Lower leg skin (tissue), 4 donors: Measurements from ENCODE around the gene MS4A4E. TPM values are rescaled to one million over a fixed set of nuclear protein-coding genes. Genes with fewer than 3 reads are reported as not detected.
A peak's percentile ranks its signal among the peaks of the same experiment; 100 is the strongest.

Experiments used
- DNase-seq, 2 donors: peaks; one replicate each; pipeline ENCODE4 v3.0.0-alpha.2; 2019; ENCODE audit warnings: low spot score in 2 of 2
- H3K4me3 ChIP-seq: fragments of 200-600 bp; sonication (generic); 2 replicates; pipeline ENCODE4 v1.5.1; 2017; ENCODE audit warnings: mild to moderate bottlenecking, low read depth; ENCODE audit not compliant: poor library complexity, severe bottlenecking
- POLR2A ChIP-seq, 2 donors: fragments of 450-650 bp; IDR thresholded peaks; one replicate each; pipeline ENCODE4 v1.6.1; 2016 to 2017; ENCODE audit warnings: antibody characterized with exemption in 2 of 2, mild to moderate bottlenecking in 1 of 2, moderate library complexity in 1 of 2
- WGBS, 2 donors: methylation state at CpG; one replicate each; pipeline ENCODE4 v1.1.5; 2018; 5-methylcytosine and 5-hydroxymethylcytosine counted together
- intact Hi-C: fragments of 100-400 bp; cut with DNase I; formaldehyde crosslinking; loops from one replicate; pipeline ENCODE4 v1.15.0; 2023; ENCODE audit warnings: low total_unique reads
- total RNA-seq, 4 donors: library from RNA; depleted of rRNA; stranded (reverse); fragments of >200 nt; gene quantifications; one replicate each; pipeline ENCODE4 v1.1.0, GENCODE V29; 2016
- TF ChIP-seq, protein P1 (sequence below), 3 donors: fragments of 450-650 bp; IDR thresholded peaks; one replicate each; pipeline ENCODE4 v1.5.1; 2016; ENCODE audit warnings: antibody characterized with exemption in 3 of 3, mild to moderate bottlenecking in 3 of 3, moderate library complexity in 2 of 3

MS4A4E gene
- total RNA-seq, 4 donors from 2014 or later: 0.25 to 1.6 (median 1.4) TPM

DNA sequence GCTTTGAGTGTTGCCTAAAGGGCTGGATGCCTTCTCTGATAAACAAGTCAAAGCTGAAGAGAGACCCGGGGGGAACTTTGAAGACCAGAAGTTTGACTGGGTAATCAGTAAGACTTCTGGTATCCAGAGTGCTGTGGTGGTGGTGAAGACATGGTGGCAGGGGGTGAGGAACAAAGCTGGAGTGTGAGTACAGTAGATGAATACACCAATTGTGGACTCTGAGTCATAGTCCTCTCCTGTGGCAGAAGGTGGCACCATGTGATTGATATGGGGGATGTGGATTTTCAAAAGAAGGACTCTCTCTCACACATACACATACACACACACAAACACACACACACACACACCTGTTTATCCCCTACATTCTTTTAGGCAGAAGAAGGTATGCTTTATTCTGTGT lies 72.4 kb downstream of the MS4A4E start:
- intact Hi-C loops: no loop called here
- WGBS, 2 donors: 95% methylated on average over 1 of the region's 1 CpG
- TF ChIP-seq, protein P1, sequence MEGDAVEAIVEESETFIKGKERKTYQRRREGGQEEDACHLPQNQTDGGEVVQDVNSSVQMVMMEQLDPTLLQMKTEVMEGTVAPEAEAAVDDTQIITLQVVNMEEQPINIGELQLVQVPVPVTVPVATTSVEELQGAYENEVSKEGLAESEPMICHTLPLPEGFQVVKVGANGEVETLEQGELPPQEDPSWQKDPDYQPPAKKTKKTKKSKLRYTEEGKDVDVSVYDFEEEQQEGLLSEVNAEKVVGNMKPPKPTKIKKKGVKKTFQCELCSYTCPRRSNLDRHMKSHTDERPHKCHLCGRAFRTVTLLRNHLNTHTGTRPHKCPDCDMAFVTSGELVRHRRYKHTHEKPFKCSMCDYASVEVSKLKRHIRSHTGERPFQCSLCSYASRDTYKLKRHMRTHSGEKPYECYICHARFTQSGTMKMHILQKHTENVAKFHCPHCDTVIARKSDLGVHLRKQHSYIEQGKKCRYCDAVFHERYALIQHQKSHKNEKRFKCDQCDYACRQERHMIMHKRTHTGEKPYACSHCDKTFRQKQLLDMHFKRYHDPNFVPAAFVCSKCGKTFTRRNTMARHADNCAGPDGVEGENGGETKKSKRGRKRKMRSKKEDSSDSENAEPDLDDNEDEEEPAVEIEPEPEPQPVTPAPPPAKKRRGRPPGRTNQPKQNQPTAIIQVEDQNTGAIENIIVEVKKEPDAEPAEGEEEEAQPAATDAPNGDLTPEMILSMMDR (IDR thresholded peaks at IDR 0.05): no peak
- no peak for TF ChIP-seq POLR2A (IDR thresholded peaks at IDR 0.05)
- no peak overlapping the region for H3K4me3 ChIP-seq
- DNase-seq: no peak

DNA sequence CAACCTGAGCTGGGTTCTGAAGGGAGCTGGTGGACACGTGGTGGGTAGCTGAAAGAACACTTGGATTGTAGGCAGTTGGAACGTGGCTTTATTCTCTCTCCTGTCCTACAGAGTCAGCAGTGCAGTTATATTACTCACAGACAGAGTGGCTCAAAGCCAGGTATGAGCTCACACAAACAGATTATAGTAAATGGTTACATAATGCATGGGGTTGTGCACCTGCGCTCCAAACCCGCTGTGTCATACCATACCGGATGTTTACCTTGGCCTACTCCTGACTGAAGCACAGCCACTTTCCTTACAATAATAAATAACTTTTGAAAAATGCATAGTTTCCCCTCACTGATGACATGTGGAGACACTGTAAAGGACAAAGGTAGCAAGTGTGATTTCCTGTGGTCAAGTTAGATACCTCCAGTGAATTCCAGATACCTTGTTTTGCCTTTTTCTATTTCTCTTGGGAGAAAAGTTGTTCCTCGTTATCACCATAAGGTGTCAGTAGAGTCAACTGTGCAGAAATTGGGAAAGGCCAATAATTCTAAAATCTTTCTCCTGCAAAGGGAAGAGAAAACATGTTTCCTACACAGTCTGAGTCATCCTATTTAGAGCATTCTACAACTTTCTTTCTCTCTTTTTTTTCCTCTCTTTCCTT lies 73.5 kb downstream of the MS4A4E start:
- intact Hi-C loops: no loop called here
- H3K4me3 ChIP-seq: no peak overlapping the region
- 69 to 77% methylated on average over 6 of the region's 6 CpGs for WGBS, 2 donors
- no peak for TF ChIP-seq POLR2A (IDR thresholded peaks at IDR 0.05)
- TF ChIP-seq, protein P1 (IDR thresholded peaks at IDR 0.05): no peak
- DNase-seq: peak in 1 of 2 donors; percentile 33

GRCh38 chr11:60168306-60168705 lies 74.6 kb downstream of the MS4A4E start:
- 84 to 86% methylated on average over 6 of the region's 6 CpGs for WGBS, 2 donors
- intact Hi-C loops: no loop called here
- TF ChIP-seq POLR2A (IDR thresholded peaks at IDR 0.05): no peak
- TF ChIP-seq, protein P1 (IDR thresholded peaks at IDR 0.05): no peak
- no peak overlapping the region for H3K4me3 ChIP-seq
- DNase-seq: no peak

DNA sequence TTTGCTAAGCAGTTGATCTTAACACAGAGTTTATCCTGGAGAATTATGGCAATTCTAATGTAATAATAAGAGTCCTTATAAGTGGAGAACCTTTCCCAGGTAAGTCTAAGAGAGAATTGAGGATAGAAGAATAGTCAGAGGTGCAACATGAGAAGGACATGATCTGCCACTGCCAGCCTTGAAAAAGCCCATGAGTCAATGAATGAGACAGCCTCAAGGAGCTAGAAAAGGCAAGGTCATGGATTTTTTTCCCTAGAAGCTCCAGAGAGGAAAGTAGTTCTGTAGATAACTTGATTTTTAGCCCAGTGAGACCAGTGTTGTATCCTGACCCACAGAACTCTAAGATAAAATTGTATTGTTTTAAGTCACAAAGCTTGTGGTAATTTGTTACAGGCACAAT lies 77.0 kb downstream of the MS4A4E start:
- intact Hi-C loops: no loop called here
- TF ChIP-seq, protein P1 (IDR thresholded peaks at IDR 0.05): no peak
- no peak for TF ChIP-seq POLR2A (IDR thresholded peaks at IDR 0.05)
- no peak overlapping the region for H3K4me3 ChIP-seq
- no peak for DNase-seq

DNA sequence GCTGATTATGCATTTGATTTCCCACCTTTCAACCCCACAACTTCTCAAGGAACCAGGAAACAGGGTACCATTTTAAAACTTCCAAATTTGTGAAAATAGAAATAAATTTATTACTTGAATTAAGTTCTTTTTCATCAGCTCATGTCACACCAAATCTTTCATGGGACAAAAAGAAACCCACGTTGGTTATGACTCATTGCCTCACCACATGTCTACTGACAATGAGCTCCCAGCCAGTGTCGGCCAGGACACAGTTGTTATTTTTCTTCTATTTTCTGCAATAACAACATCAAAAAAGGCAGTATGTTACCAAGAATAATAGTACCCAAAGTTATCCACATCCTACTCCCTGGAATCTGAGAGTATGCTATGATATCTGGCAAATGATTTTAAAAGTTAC lies 77.4 kb downstream of the MS4A4E start:
- 57 to 64% methylated on average over 2 of the region's 2 CpGs for WGBS, 2 donors
- H3K4me3 ChIP-seq: no peak overlapping the region
- TF ChIP-seq POLR2A (IDR thresholded peaks at IDR 0.05): no peak
- TF ChIP-seq, protein P1 (IDR thresholded peaks at IDR 0.05): no peak
- DNase-seq: no peak
- intact Hi-C loops: no loop called here

DNA sequence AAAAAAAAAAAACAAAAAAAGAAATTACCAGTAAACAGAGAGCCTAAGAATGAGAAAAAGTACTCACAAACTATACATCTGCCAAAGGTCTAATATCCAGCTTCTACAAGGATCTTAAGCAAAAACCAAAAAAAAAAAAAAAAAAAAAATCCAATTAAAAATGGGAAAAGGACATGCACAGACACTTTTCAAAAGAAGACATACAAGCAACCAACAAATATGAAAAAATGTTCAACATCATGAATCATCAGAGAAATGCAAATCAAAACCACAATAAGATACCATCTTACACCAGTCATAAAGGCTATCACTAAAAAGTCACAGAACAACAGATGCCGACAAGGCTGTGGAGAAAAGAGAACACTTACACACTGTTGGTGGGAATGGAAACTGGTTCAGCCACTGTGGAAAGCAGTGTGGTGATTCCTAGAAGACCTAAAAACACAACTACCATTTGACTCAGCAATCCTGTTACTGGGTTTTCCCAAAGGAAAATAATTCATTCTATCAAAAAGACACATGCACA lies 78.3 kb downstream of the MS4A4E start:
- TF ChIP-seq, protein P1 (IDR thresholded peaks at IDR 0.05): no peak
- no peak for TF ChIP-seq POLR2A (IDR thresholded peaks at IDR 0.05)
- WGBS, 2 donors: 70 to 92% methylated on average over 1 of the region's 1 CpG
- no peak overlapping the region for H3K4me3 ChIP-seq
- intact Hi-C loops: no loop called here
- no peak for DNase-seq
